ENCODE measurements around the gene FTCD.
"Not testable (repeated sequence)": the region's sequence is repeated elsewhere in the genome, so short reads cannot be mapped to it uniquely, and the experiment has no call there.

FTCD gene

GRCh38 chr21:46176443-46177129, 21.2 kb upstream of the FTCD start:
- H3K4me3 ChIP-seq (ENCODE audit: low read length); H3K27me3 ChIP-seq (replicated peaks; ENCODE audit: control insufficient read depth, insufficient read depth, low read length); H3K9me3 ChIP-seq (ENCODE audit: control insufficient read depth, low read length); H3K4me1 ChIP-seq (ENCODE audit: control insufficient read depth, insufficient read depth, low read length); H3K9ac ChIP-seq (ENCODE audit: low read length); H3K36me3 ChIP-seq (ENCODE audit: control insufficient read depth, insufficient read depth, low read length, severe bottlenecking); DNase-seq (ENCODE audit: low read depth): not testable (repeated sequence)

- DNase-seq (ENCODE audit: low read depth): no peak
- Histone ChIP-seq H3K36me3 (ENCODE audit: control insufficient read depth, insufficient read depth, low read length, severe bottlenecking) (no peaks in the 10 kb centered on the region), H3K27me3 (replicated peaks; ENCODE audit: control insufficient read depth, insufficient read depth, low read length) (no peaks in the 10 kb centered on the region), H3K9me3 (ENCODE audit: control insufficient read depth, low read length) (no peaks in the 10 kb centered on the region), H3K4me1 (ENCODE audit: control insufficient read depth, insufficient read depth, low read length) (peaks cover 6% of the 10 kb centered on the region), H3K4me3 (ENCODE audit: low read length) (no peak overlapping the region), H3K9ac (ENCODE audit: low read length) (no peak overlapping the region)
These were observed 18.2 kb upstream of the FTCD start for GRCh38 chr21:46173573-46173972.

GRCh38 chr21:46172863-46173528, 17.6 kb upstream of the FTCD start:
- H3K4me3 ChIP-seq (ENCODE audit: low read length): no peak overlapping the region

GRCh38 chr21:46171996-46172862, 16.9 kb upstream of the FTCD start:
- no peak overlapping the region for H3K4me3 ChIP-seq (ENCODE audit: low read length)
- no peak for DNase-seq (ENCODE audit: low read depth)

More at GRCh38 chr21:46172863-46173528, 17.6 kb upstream of the FTCD start:
- Histone ChIP-seq H3K9me3 (ENCODE audit: control insufficient read depth, low read length) (no peaks in the 10 kb centered on the region), H3K27me3 (replicated peaks; ENCODE audit: control insufficient read depth, insufficient read depth, low read length) (no peaks in the 10 kb centered on the region), H3K36me3 (ENCODE audit: control insufficient read depth, insufficient read depth, low read length, severe bottlenecking) (no peaks in the 10 kb centered on the region), H3K9ac (ENCODE audit: low read length) (no peak overlapping the region), H3K4me1 (ENCODE audit: control insufficient read depth, insufficient read depth, low read length) (peaks cover 6% of the 10 kb centered on the region)
- DNase-seq (ENCODE audit: low read depth): no peak

GRCh38 chr21:46171585-46171984, 16.2 kb upstream of the FTCD start:
- DNase-seq (ENCODE audit: low read depth): peak; percentile 4
- no peaks in the 10 kb centered on the region for H3K36me3 ChIP-seq (ENCODE audit: control insufficient read depth, insufficient read depth, low read length, severe bottlenecking)
- H3K9ac ChIP-seq (ENCODE audit: low read length): no peak overlapping the region

More at GRCh38 chr21:46171996-46172862, 16.9 kb upstream of the FTCD start:
- Histone ChIP-seq H3K27me3 (replicated peaks; ENCODE audit: control insufficient read depth, insufficient read depth, low read length) (no peaks in the 10 kb centered on the region), H3K4me1 (ENCODE audit: control insufficient read depth, insufficient read depth, low read length) (peaks cover 6% of the 10 kb centered on the region), H3K9ac (ENCODE audit: low read length) (no peak overlapping the region), H3K9me3 (ENCODE audit: control insufficient read depth, low read length) (no peaks in the 10 kb centered on the region), H3K36me3 (ENCODE audit: control insufficient read depth, insufficient read depth, low read length, severe bottlenecking) (no peaks in the 10 kb centered on the region)

GRCh38 chr21:46170436-46171193, 15.2 kb upstream of the FTCD start:
- not testable (repeated sequence) for H3K4me1 ChIP-seq (ENCODE audit: control insufficient read depth, insufficient read depth, low read length); H3K9me3 ChIP-seq (ENCODE audit: control insufficient read depth, low read length); H3K9ac ChIP-seq (ENCODE audit: low read length); H3K36me3 ChIP-seq (ENCODE audit: control insufficient read depth, insufficient read depth, low read length, severe bottlenecking); H3K4me3 ChIP-seq (ENCODE audit: low read length); DNase-seq (ENCODE audit: low read depth); H3K27me3 ChIP-seq (replicated peaks; ENCODE audit: control insufficient read depth, insufficient read depth, low read length)

More at GRCh38 chr21:46171585-46171984, 16.2 kb upstream of the FTCD start:
- H3K9me3 ChIP-seq (ENCODE audit: control insufficient read depth, low read length): no peaks in the 10 kb centered on the region
- no peak overlapping the region for H3K4me3 ChIP-seq (ENCODE audit: low read length)
- H3K4me1 ChIP-seq (ENCODE audit: control insufficient read depth, insufficient read depth, low read length): peaks cover 6% of the 10 kb centered on the region
- no peaks in the 10 kb centered on the region for H3K27me3 ChIP-seq (replicated peaks; ENCODE audit: control insufficient read depth, insufficient read depth, low read length)

- no peak for DNase-seq (ENCODE audit: low read depth)
- no peaks in the 10 kb centered on the region for H3K36me3 ChIP-seq (ENCODE audit: control insufficient read depth, insufficient read depth, low read length, severe bottlenecking)
- H3K9ac ChIP-seq (ENCODE audit: low read length): no peak overlapping the region
- no peak overlapping the region for H3K4me3 ChIP-seq (ENCODE audit: low read length)
- peaks cover 6% of the 10 kb centered on the region for H3K4me1 ChIP-seq (ENCODE audit: control insufficient read depth, insufficient read depth, low read length)
- H3K27me3 ChIP-seq (replicated peaks; ENCODE audit: control insufficient read depth, insufficient read depth, low read length): no peaks in the 10 kb centered on the region
- H3K9me3 ChIP-seq (ENCODE audit: control insufficient read depth, low read length): no peaks in the 10 kb centered on the region
These were observed 13.4 kb upstream of the FTCD start for GRCh38 chr21:46168659-46169386.

- H3K4me1 ChIP-seq (ENCODE audit: control insufficient read depth, insufficient read depth, low read length): peaks cover 6% of the 10 kb centered on the region
- no peak for DNase-seq (ENCODE audit: low read depth)
These were observed 12.9 kb upstream of the FTCD start for GRCh38 chr21:46168238-46168637.

GRCh38 chr21:46165098-46165497, 9.7 kb upstream of the FTCD start:
- Histone ChIP-seq H3K4me3 (ENCODE audit: low read length) (no peak overlapping the region), H3K9ac (ENCODE audit: low read length) (no peak overlapping the region), H3K36me3 (ENCODE audit: control insufficient read depth, insufficient read depth, low read length, severe bottlenecking) (no peaks in the 10 kb centered on the region), H3K4me1 (ENCODE audit: control insufficient read depth, insufficient read depth, low read length) (no peaks in the 10 kb centered on the region), H3K27me3 (replicated peaks; ENCODE audit: control insufficient read depth, insufficient read depth, low read length) (no peaks in the 10 kb centered on the region), H3K9me3 (ENCODE audit: control insufficient read depth, low read length) (no peaks in the 10 kb centered on the region)
- no peak for DNase-seq (ENCODE audit: low read depth)

More at GRCh38 chr21:46168238-46168637, 12.9 kb upstream of the FTCD start:
- H3K9ac ChIP-seq (ENCODE audit: low read length): no peak overlapping the region
- no peaks in the 10 kb centered on the region for H3K36me3 ChIP-seq (ENCODE audit: control insufficient read depth, insufficient read depth, low read length, severe bottlenecking)
- no peaks in the 10 kb centered on the region for H3K9me3 ChIP-seq (ENCODE audit: control insufficient read depth, low read length)
- no peak overlapping the region for H3K4me3 ChIP-seq (ENCODE audit: low read length)
- no peaks in the 10 kb centered on the region for H3K27me3 ChIP-seq (replicated peaks; ENCODE audit: control insufficient read depth, insufficient read depth, low read length)

- H3K9ac ChIP-seq (ENCODE audit: low read length): no peak overlapping the region
- no peaks in the 10 kb centered on the region for H3K9me3 ChIP-seq (ENCODE audit: control insufficient read depth, low read length)
- DNase-seq (ENCODE audit: low read depth): no peak
- no peak overlapping the region for H3K4me3 ChIP-seq (ENCODE audit: low read length)
- no peaks in the 10 kb centered on the region for H3K27me3 ChIP-seq (replicated peaks; ENCODE audit: control insufficient read depth, insufficient read depth, low read length)
- no peaks in the 10 kb centered on the region for H3K36me3 ChIP-seq (ENCODE audit: control insufficient read depth, insufficient read depth, low read length, severe bottlenecking)
- no peaks in the 10 kb centered on the region for H3K4me1 ChIP-seq (ENCODE audit: control insufficient read depth, insufficient read depth, low read length)
These were observed 8.0 kb upstream of the FTCD start for GRCh38 chr21:46163380-46163779.

All from adipocyte (in vitro differentiated cells).